AML-193 (cell line): Measurements from ENCODE around the gene DISP1.
A peak's percentile ranks its signal among the peaks of the same experiment; 100 is the strongest.
"Not testable (repeated sequence)": the region's sequence is repeated elsewhere in the genome, so short reads cannot be mapped to it uniquely, and the experiment has no call there.

ENCODE experiments used
- DNase-seq, 2 experiments: peaks; one replicate each; lab custom pipeline; 2025; lab: John Stamatoyannopoulos, UW

DISP1 gene

GRCh38 chr1:222792744-222793143, 22.1 kb upstream of the DISP1 start:
- DNase-seq: peak; percentile 15 to 29

GRCh38 chr1:222794656-222795474, 20.0 kb upstream of the DISP1 start:
- DNase-seq: no peak

DNA sequence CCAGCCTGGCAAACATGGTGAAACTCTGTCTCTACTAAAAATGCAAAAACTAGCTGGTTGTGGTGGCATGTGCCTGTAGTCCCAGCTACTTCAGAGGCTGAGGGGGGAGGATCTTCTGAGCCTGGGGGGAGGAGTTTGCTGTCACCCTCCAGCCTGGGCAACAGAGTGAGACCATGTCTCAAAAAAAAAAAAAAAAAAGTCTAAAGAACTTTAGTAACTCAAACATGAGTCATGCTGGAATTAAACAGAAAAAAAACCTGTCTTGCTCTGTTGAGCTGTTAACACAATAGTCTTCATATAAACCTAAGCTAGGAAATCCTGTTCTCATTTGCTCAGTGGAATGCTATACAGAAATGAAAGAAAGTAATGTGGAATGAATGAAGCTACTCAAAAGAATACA, 16.7 kb upstream of the DISP1 start:
- no peak for DNase-seq

DNA sequence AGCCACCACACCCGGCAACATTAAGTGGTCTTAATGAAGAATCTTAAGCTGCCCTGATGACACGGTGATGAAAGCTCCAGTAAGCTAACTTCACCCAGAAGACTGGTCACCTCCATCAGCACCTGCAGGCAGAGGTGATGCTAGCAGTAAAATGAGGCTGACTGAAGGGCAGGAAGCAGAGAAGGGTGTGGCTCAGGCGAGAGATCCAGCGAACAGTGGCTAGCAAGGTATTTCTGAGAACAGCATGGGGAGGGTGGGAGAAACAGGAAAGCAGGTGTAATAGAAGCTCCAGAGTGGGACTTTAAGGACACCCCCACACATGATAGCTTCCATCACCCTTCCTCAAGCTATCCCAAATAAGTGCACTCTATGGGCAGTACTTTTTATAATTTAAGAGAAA, 15.9 kb upstream of the DISP1 start:
- no peak for DNase-seq

DNA sequence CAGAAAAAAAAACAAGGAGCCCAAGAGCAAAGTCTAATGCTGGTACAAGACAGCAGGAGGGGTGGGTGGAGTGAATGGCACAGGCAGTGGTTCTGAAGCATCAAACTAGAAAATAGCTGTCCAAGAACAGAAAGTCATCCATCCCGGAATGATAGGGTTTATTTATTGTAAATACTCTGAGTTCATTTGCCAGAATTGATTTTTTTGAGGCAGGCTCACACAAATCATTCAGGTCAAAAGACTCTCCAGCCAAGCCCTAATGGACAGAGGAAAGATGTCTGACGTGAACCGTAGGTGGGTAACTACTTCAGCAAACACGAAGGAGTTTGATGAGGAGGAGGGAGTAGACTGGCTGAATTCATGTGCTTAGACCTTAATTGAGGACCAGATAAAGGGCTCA, 13.8 kb upstream of the DISP1 start:
- DNase-seq: no peak

DNA sequence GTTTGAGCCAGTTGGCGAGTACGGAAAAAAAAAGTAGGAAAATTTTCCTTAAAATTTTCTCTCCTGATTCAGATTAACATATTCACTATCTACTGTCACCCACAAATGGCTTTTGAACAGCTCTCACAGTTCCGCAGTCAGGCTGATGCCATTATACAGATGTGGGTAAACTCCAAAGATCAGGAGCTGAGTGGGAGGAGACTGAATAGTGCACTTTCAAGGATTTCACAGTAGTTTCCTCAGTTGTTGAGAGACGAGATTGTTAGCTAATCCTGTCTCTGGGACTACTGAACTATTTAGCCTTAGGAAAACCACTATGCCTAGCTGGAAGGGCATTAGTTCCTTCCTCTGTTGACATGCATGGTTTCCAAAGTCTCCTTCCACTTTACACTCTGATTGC, 3.2 kb upstream of the DISP1 start:
- no peak for DNase-seq

DNA sequence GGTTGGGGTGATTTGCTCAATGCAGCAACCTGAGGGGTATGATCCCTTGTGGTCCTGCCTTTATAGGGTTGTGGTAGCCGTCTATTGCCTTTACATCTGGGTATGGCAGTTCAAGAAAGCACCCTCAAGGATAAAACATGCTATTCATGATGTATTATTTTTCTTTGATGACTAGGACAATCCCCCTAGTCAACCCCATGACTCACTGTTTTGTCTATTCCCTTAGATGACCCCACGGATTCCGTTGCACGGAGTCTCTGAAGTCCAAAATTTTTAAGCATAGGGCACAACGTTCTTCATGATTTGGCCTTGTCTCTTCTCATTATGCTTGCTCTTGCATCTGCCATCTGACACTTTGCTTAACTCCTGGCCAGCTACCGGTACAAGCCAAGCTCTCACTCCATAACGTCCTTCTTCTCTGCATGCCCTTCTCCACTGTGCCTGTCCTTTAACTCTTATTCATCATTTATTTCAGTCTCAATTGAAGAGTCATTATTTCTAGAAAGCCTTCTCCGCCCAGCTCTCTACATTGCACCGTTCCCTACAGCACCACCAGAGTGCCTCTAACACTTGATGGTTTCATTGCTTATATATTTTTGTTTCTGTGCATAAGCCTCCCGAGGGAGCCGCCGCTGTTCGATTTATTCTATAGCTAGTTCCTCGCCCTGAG, 838 bp upstream of the DISP1 start:
- DNase-seq: no peak

- no peak for DNase-seq
Measured at GRCh38 chr1:222815440-222815765, 564 bp downstream of the DISP1 start.

DNA sequence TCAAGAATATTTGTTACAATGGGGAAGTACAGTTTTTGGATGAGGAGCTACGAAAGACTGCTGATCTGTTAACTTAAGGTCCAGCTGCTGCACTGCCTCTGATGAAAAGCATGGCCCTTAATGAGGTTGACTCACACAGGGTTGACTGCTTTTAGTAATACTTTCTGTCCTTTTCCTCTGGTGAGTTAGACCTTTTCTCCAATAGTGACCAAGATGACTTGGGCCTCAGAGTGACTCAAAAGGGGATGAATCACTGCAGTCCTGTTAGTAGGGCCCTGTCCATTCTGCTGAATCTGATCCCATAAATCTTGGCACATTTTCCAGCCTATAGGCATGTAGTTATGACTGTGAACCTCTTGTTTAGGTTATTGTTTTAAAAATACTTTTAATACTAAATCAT, 2.7 kb downstream of the DISP1 start:
- DNase-seq: no peak

GRCh38 chr1:222818171-222818570, 3.3 kb downstream of the DISP1 start:
- DNase-seq: no peak

GRCh38 chr1:222820171-222820712, 5.4 kb downstream of the DISP1 start:
- DNase-seq: no peak

DNA sequence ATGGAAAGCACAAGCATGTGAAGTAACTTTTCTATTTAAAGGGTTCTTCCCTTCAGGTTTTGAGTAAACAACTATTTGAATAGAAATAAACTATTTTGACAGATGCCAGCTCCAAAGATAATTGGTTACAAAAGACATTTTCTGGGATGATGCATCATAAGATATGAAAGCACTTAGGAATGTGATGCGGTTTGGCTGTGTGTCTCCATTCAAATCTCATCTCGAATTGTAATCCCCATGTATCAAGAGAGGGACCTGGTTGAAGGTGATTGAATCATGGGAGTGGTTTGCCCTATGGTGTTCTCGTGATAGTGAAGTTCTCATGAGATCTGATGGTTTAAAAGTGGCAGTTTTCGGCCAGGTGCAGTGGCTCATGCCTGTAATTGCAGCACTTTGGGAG, 6.4 kb downstream of the DISP1 start:
- DNase-seq: no peak

DNA sequence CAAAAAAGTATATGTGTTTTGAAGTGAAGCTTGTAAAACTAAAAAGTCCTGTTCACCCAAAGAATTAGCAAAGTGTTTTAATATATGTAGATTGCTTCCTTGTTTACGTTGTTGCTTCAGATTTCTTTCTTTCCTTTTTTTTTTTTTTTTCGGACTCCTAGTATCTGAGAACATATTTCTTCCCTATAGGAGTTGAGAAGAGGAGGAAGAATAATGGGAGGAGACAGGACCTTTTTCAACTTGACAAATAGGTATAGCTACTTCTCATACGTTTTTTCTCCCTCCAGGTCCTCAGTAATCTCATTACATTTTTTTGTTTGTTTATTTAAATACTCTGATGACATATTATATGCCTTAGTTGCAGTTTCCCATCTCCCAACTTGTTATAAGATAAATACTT, 8.9 kb downstream of the DISP1 start:
- DNase-seq: no peak

- DNase-seq: no peak
Measured at GRCh38 chr1:222824641-222825040, 9.8 kb downstream of the DISP1 start.

DNA sequence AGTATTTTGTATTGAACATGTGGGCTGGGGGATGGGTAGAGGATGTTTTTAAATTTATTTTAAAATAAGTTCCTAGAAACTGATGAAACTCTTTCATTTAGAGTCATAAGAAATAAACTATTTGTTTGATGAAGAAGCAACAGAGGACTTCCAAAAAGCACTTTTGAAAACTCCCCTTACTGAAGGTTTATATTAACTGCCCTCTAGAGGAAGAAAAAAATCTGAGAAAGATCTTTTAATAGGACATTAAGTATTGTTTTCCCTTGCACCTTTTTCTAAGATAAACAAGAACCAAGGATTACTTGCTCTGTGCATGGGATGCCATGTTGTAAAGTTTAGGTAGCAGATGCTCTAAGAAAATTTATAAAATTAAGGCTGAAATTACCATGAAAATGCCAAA, 14.1 kb downstream of the DISP1 start:
- DNase-seq: no peak

DNA sequence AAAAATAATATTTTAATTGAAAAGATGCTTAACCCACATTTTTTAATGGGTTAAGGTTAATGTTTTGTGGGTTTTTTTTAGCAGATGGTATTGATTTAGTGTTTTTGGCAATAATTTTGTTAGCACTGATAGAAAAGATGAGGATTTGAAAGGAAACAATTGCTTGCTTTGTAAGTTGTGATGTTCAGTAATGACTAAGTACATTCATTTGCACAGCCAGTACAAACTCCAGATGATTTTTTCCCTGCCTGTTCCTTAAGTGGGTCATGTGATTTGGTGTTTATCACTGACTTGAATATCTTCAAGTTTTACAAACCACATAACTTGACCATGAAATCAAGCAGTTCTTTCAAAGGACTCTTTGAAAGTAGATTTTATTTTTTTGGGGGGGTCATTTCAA, 15.0 kb downstream of the DISP1 start:
- no peak for DNase-seq

- no peak for DNase-seq
Measured at GRCh38 chr1:222833356-222833876, 18.6 kb downstream of the DISP1 start.

- DNase-seq: no peak
Measured at GRCh38 chr1:222843469-222844410, 28.9 kb downstream of the DISP1 start.

DNA sequence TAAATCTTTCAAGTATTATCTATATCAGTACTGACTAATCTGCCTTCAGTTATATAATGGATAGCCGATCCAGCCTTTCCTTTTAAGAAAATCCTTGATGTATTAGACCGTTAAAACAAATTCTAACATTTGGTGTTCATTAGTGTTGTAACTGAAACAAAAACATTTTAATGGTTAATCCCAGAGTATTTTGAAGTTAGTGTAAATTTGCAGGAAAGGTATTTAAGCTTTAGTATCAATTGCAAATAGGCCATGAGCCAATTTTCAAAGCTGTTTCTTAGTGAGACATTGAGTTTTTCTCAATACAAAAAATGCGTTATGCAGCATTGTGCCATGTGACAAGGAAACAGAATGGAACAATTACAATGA, 29.6 kb downstream of the DISP1 start:
- DNase-seq: no peak

DNA sequence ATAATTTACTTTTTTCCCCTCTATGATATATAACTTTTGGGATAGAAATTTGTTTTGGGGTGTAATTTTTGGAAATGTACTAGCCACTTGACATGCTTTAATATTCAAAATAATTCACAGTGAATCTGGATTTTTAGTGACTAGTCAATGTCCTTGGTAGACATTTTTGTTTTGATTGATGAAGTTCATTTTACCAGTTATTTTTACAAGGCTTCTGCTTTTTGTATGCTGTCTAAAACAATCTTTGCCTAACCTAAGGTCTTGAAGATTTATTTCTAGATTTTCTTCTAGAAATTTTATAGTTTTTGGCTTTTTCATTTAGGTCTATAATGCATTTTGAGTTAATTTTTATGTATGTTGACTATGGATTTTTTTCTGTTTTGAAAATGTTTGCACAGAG, 30.9 kb downstream of the DISP1 start:
- DNase-seq: no peak

DNA sequence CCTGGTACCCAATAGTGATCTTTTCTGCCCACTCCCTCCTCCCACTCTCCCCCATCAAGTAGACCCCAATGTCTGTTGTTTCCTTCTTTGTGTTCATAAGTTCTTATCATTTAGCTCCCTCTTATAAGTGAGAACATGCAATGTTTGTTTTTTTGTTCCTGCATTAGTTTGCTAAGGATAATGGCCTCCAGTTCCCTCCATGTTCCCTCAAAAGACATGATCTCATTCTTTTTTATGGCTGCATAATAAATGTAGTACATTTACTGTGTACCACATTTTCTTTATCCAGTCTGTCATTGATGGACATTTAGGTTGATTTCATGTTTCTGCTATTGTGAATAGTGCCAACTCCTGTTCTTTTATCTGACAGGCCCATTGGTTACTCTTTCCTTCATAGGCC, 35.7 kb downstream of the DISP1 start:
- DNase-seq: not testable (repeated sequence)

DNA sequence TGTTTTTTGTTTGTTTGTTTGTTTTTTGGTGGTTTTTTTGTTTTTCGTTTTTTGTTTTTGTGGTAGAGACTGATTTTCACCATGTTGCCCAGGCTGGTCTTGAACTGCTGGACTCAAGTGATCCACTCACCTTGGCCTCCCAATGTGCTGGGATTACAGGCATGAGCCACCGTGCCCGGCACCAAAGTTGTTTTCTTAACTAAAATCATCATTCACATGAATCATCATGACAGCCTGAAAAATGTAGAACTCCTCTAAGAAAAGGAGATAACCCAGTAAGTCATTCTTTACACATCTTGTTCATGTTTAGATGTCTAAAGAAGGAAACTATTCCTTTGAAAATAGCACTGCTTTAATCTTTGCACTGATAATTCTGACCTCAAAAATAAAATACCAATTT, 37.5 kb downstream of the DISP1 start:
- DNase-seq: no peak
